IgD-negative memory B cell (primary cell): ENCODE measurements around the gene ZBTB38. TPM values are rescaled to one million over a fixed set of nuclear protein-coding genes. Genes with fewer than 3 reads are reported as not detected.

Experiments used
- H3K27ac Mint-ChIP-seq, 3 donors: one replicate each; pipeline ENCODE4 v1.8.0; 2020 to 2022; ENCODE audit warnings: mild to moderate bottlenecking in 3 of 3, mixed read lengths in 3 of 3, moderate library complexity in 1 of 3
- H3K27me3 Mint-ChIP-seq: one replicate; pipeline ENCODE4 v1.8.0; 2021; ENCODE audit warnings: mixed read lengths
- H3K36me3 Mint-ChIP-seq: one replicate; pipeline ENCODE4 v1.8.0; 2020; ENCODE audit warnings: mild to moderate bottlenecking, mixed read lengths
- H3K4me1 Mint-ChIP-seq, 3 donors: one replicate each; pipeline ENCODE4 v1.8.0; 2020 to 2022; ENCODE audit warnings: mixed read lengths in 3 of 3, mild to moderate bottlenecking in 1 of 3
- H3K4me3 Mint-ChIP-seq, 4 donors: one replicate each; pipeline ENCODE4 v1.8.0; 2020 to 2022; ENCODE audit warnings: mild to moderate bottlenecking in 4 of 4, mixed read lengths in 4 of 4, moderate library complexity in 3 of 4
- H3K9me3 Mint-ChIP-seq, 3 donors: one replicate each; pipeline ENCODE4 v1.8.0; 2020 to 2021; ENCODE audit warnings: mixed read lengths in 3 of 3, mild to moderate bottlenecking in 1 of 3
- polyA plus RNA-seq: library from polyadenylated mRNA; unstranded; fragments of 300-500 nt; fragmentation: Illumina TruSeq; gene quantifications from one replicate; pipeline ENCODE4 v1.2.3, GENCODE V29; 2021

ZBTB38 gene
- polyA plus RNA-seq, 1 donor from 2014 or later = 113 TPM

DNA sequence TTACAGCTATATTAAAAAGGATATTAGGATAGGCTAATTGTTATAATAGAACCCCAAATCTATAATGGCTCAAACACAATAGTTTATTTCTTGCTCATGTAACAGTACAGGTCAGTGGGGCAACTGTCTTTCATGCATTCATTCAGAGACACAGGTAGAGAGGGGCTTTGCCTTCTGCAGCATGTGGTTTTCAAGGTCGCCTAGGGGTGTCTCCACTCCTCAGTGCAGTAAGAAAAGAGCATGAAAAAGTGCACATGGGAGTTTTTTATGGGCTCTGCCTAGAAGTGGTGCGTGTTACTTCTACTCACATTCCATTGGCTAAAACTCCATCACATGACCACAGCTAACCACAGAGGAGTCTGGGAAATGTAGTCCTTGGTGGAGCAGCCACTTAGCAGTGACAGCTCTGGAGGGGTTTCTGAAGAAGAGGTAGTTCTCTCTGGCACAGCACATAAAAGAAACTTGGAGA is 1.8 kb downstream of the ZBTB38 start:
- no peaks in the 10 kb centered on the region for H3K9me3 Mint-ChIP-seq
- no peaks in the 10 kb centered on the region for H3K27me3 Mint-ChIP-seq
- H3K27ac Mint-ChIP-seq = peak overlapping the region; percentile 25 to 91 (median 69)
- peak overlapping the region; percentile 1 to 61 (median 40) for H3K4me3 Mint-ChIP-seq
- H3K4me1 Mint-ChIP-seq = peaks cover 24 to 27% (median 27%) of the 10 kb centered on the region in 3 donors
- H3K36me3 Mint-ChIP-seq = peaks cover 1% of the 10 kb centered on the region

DNA sequence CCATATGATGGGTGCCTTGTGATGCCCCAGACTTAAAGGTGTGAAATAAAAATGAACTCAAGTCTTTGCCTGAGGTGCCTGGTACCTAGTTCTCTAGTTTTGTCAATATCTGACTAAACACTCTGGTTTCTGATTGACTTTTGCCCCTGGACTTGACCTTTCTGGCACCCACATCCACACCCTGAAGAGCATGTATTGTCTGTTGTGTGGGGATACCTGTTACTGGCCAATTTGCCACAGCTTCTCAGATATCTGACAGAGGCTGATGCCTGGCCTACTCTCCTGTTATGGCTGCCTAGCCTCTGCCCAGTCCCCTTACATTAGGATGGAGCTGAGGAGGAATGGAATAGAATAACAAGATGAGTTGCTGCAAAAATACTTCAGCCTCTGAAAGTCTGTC is 3.6 kb downstream of the ZBTB38 start:
- Mint-ChIP-seq H3K27me3 (no peaks in the 10 kb centered on the region), H3K4me3 (no peak overlapping the region), H3K9me3 (peaks cover 0 to 2% (median 0%) of the 10 kb centered on the region in 3 donors), H3K4me1 (peaks cover 40 to 45% (median 45%) of the 10 kb centered on the region in 3 donors), H3K36me3 (peaks cover 1% of the 10 kb centered on the region), H3K27ac (peak overlapping the region in 1 of 3 donors; percentile 28)

- H3K27me3 Mint-ChIP-seq = no peaks in the 10 kb centered on the region
- peaks cover 1% of the 10 kb centered on the region for H3K36me3 Mint-ChIP-seq
- peaks cover 0 to 2% (median 0%) of the 10 kb centered on the region in 3 donors for H3K9me3 Mint-ChIP-seq
- no peak overlapping the region for H3K27ac Mint-ChIP-seq
- no peak overlapping the region for H3K4me3 Mint-ChIP-seq
- H3K4me1 Mint-ChIP-seq = peaks cover 40 to 48% (median 46%) of the 10 kb centered on the region in 3 donors
Observed at GRCh38 chr3:141372656-141373055, 4.4 kb downstream of the ZBTB38 start.

DNA sequence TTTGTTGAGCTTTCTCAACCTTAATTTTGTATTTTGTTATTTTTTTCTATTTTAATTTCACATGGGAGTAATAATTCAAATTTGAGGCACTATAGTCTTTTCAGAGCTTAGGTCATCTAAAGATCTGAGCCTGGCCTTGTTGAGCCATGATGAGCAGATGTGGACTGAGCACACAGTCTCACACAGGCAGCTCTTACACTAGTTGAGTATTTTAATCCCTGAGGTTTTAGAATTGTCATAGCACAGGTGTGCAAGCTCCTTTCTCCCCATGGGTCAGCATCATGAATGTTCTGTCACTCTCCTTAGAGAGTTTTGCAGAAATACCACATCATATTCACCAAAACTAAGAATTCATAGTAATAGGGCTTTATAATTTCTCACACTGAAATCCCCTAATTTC is 4.9 kb downstream of the ZBTB38 start:
- Mint-ChIP-seq H3K9me3 (peaks cover 0 to 2% (median 0%) of the 10 kb centered on the region in 3 donors), H3K27me3 (no peaks in the 10 kb centered on the region), H3K36me3 (peaks cover 1% of the 10 kb centered on the region), H3K4me1 (peaks cover 39 to 46% (median 46%) of the 10 kb centered on the region in 3 donors), H3K27ac (no peak overlapping the region), H3K4me3 (no peak overlapping the region)

DNA sequence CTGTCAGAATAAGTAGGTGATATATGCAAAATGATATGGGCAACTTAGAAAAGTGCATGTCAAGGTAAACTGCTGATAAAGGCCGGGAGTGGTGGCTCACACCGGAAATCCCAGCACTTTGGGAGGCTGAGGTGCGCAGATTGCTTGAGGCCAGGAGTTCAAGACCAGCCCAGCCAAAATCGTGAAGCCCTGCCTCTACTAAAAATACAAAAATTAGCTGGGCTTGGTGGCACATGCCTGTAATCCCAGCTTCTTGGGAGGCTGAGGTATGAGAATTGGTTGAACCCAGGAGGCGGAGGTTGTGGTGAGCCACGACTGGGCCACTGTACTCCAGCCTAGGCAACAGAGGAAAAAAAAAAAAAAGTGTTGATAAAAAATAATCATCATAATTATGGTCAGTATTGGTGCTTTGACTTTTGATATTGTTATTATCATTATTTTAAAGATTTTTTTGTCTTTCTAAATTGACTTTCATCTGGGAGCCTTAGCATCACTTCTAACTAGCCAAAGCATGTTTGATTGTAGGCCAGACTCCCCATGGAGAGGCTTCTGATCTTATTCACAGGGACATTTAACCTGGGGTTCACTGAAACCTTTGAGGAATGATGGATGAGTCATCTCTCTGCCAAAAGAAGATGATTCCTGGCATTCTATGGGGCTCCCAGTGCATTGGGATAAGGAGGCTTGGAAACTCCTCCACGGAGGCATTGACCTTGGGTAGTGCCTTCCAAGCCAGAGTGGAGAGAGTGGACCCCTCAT is 5.6 kb downstream of the ZBTB38 start:
- H3K36me3 Mint-ChIP-seq = peaks cover 1% of the 10 kb centered on the region
- peaks cover 0 to 2% (median 0%) of the 10 kb centered on the region in 3 donors for H3K9me3 Mint-ChIP-seq
- peak overlapping the region in 1 of 3 donors; percentile 9 for H3K27ac Mint-ChIP-seq

DNA sequence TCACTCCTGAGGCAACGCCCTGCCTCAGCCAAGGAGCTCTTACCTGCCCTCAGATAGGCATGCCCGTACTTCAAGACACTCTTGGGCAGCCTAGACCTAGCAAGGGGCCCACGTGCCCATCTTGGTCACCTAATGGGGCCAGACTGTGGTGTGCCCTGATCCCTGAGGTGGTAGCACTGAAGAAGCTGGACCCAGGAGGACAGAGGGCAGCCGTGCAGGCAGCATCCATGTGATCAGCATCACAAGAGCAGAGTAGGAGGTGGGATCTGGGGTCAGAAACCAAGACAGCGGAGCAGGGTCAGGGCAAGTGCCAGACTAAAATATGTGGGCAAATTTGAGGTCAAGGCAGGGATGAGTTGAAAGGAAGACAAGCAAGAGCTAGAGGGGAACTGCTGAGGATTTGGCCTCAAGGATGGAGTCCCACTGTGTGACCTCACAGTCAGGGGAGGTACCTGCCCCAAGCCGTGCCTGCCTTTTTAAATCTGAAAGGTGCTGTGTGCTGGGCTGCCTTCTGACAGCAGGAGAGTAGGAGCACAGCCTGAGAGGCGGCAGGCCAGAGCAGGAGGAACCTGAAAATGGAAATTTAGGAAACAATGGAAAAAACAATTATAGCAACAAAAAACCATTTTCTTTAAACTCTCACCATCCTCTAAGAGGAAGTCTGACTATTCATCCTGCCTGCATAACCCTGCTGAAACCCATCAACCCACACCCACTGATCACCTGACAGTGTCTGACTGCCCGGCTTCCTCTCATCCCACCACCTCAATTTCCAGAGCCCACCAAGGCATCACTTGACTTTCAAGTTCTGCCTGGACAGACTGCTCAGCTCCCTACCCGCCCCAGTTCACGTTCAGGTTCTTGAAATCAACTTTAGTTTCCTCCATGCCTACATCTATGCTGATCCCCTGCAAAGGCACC is 7.3 kb downstream of the ZBTB38 start:
- H3K27ac Mint-ChIP-seq = peak overlapping the region; percentile 67 to 85 (median 76)
- H3K4me1 Mint-ChIP-seq = peaks cover 43 to 52% (median 51%) of the 10 kb centered on the region in 3 donors
- H3K9me3 Mint-ChIP-seq = peaks cover 0 to 2% (median 0%) of the 10 kb centered on the region in 3 donors
- H3K27me3 Mint-ChIP-seq = no peaks in the 10 kb centered on the region
- H3K36me3 Mint-ChIP-seq = no peaks in the 10 kb centered on the region
- peak overlapping the region; percentile 9 to 82 (median 39) for H3K4me3 Mint-ChIP-seq

More for the DNA sequence above, 5.6 kb downstream of the ZBTB38 start:
- Mint-ChIP-seq H3K4me1 (peaks cover 43 to 51% (median 51%) of the 10 kb centered on the region in 3 donors), H3K4me3 (no peak overlapping the region), H3K27me3 (no peaks in the 10 kb centered on the region)

DNA sequence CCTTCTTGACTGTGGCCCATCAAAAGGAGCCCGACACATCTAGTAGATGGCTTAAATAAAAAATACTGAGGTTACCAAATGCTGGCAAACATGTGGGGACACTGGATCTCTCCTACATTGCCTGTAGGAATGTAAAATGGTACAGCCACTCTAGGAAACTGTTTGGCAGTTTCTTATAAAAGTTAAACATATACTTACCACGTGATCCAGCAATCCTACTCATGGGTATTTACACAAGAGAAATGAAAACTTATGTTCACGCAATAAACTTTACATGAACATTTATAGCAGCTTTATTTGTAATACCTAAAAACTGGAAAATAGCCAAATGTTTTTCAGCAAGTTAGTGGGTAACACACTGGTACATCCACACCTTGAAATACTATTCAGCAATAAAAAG is 9.1 kb downstream of the ZBTB38 start:
- no peaks in the 10 kb centered on the region for H3K27me3 Mint-ChIP-seq
- H3K9me3 Mint-ChIP-seq = peaks cover 0 to 2% (median 0%) of the 10 kb centered on the region in 3 donors
- peak overlapping the region in 2 of 3 donors; percentile 51 to 93 for H3K27ac Mint-ChIP-seq
- H3K36me3 Mint-ChIP-seq = peaks cover 2% of the 10 kb centered on the region
- H3K4me3 Mint-ChIP-seq = no peak overlapping the region
- H3K4me1 Mint-ChIP-seq = peaks cover 46 to 60% (median 56%) of the 10 kb centered on the region in 3 donors

- Mint-ChIP-seq H3K27me3 (no peaks in the 10 kb centered on the region), H3K36me3 (peaks cover 3% of the 10 kb centered on the region), H3K27ac (peak overlapping the region; percentile 93 to 98 (median 97)), H3K4me3 (peak overlapping the region in 3 of 4 donors; percentile 14 to 90 (median 34)), H3K4me1 (peaks cover 50 to 61% (median 59%) of the 10 kb centered on the region in 3 donors), H3K9me3 (peaks cover 0 to 2% (median 0%) of the 10 kb centered on the region in 3 donors)
Observed at GRCh38 chr3:141378556-141378955, 10.3 kb downstream of the ZBTB38 start.

- Mint-ChIP-seq H3K27ac (peak overlapping the region; percentile 93 to 98 (median 97)), H3K4me3 (peak overlapping the region; percentile 36 to 90 (median 69)), H3K36me3 (peaks cover 3% of the 10 kb centered on the region), H3K27me3 (no peaks in the 10 kb centered on the region), H3K9me3 (peaks cover 0 to 2% (median 0%) of the 10 kb centered on the region in 3 donors), H3K4me1 (peaks cover 59 to 68% (median 66%) of the 10 kb centered on the region in 3 donors)
Observed at GRCh38 chr3:141379250-141379966, 11.1 kb downstream of the ZBTB38 start.

DNA sequence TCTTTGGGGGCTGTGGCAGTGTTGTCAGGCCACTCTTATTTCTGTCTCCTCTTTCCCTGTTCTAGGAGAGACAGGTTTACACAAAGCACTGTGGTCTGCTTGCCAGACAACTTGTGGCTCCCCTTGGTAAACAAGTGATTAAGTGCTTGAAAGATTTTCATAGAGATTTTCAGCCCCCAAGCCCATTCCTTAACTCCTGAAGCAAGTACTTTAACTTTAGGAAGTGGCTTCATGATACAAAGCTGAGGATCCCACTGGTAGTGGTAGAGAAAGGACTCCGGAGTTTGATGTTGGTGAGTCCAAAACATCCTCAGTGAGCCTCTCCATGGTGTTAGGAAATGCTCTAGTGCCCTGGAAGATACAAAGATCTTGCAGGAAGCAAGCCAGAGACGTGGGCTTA is 12.0 kb downstream of the ZBTB38 start:
- no peaks in the 10 kb centered on the region for H3K27me3 Mint-ChIP-seq
- peaks cover 3% of the 10 kb centered on the region for H3K36me3 Mint-ChIP-seq
- peaks cover 63 to 67% (median 65%) of the 10 kb centered on the region in 3 donors for H3K4me1 Mint-ChIP-seq
- peak overlapping the region in 3 of 4 donors; percentile 34 to 90 (median 70) for H3K4me3 Mint-ChIP-seq
- peaks cover 0 to 2% (median 0%) of the 10 kb centered on the region in 3 donors for H3K9me3 Mint-ChIP-seq
- peak overlapping the region; percentile 93 to 98 (median 97) for H3K27ac Mint-ChIP-seq

GRCh38 chr3:141380987-141381386 is 12.7 kb downstream of the ZBTB38 start:
- peak overlapping the region in 2 of 4 donors; percentile 34 to 90 for H3K4me3 Mint-ChIP-seq
- H3K27ac Mint-ChIP-seq = peak overlapping the region; percentile 69 to 97 (median 93)
- H3K4me1 Mint-ChIP-seq = peaks cover 56 to 60% (median 58%) of the 10 kb centered on the region in 3 donors
- peaks cover 0 to under 1% (median 0%) of the 10 kb centered on the region in 3 donors for H3K9me3 Mint-ChIP-seq
- peaks cover 3% of the 10 kb centered on the region for H3K36me3 Mint-ChIP-seq
- H3K27me3 Mint-ChIP-seq = no peaks in the 10 kb centered on the region

- Mint-ChIP-seq H3K4me3 (peak overlapping the region in 2 of 4 donors; percentile 75 to 81), H3K27ac (peak overlapping the region; percentile 7 to 86 (median 47)), H3K27me3 (no peaks in the 10 kb centered on the region), H3K36me3 (peaks cover 3% of the 10 kb centered on the region), H3K4me1 (peaks cover 46 to 52% (median 46%) of the 10 kb centered on the region in 3 donors), H3K9me3 (no peaks in the 10 kb centered on the region)
Observed at GRCh38 chr3:141382571-141382970, 14.3 kb downstream of the ZBTB38 start.

- Mint-ChIP-seq H3K9me3 (no peaks in the 10 kb centered on the region), H3K27ac (peak overlapping the region; percentile 16 to 84 (median 82)), H3K4me1 (peaks cover 43 to 52% (median 46%) of the 10 kb centered on the region in 3 donors), H3K27me3 (no peaks in the 10 kb centered on the region), H3K36me3 (peaks cover 3% of the 10 kb centered on the region), H3K4me3 (peak overlapping the region; percentile 75 to 93 (median 91))
Observed at GRCh38 chr3:141383555-141384129, 15.3 kb downstream of the ZBTB38 start.
